ENCODE measurements around the gene ARHGEF40.

The ARHGEF40 gene

DNA sequence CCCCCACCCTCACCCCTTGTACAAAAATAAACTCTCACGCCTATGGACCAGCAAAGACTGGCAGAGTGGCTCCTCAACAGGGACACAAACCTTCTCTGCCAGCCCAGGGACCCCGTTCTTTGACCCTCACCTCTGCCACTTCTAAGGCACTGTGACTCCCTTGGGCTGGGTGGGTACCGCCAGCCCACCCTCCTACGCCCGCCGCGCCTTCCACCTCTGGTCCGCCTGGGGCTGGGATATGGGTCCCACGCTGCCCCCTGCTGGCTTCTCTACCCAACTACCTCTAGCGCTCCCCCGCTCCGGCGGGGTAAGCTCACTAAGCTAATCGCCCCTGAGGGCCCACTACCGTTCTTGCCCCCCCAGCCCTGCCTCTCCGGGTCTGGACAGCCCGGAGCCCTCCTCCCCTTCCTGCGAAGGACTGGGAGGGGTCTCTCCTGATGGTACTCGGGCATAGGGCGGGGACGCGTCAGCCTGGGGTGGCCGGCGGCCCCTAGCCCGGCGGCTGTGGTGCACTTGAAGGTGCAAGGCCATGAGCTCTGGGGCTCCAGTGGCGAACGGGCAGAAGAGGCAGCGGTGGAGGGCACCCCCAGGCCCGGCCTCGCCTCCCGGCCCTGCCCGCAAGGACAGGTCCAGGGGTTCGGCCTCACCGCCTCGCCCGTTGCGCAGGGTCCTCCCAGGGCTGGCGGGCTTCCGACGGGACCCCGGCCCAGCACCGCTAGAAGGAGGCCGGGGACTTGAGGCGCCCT, 20.3 kb downstream of the ARHGEF40 start:
- Histone ChIP-seq H4K20me1 (peaks cover 80% of the 10 kb centered on the region), H3K27ac (no peak overlapping the region), H3K4me1 (peaks cover 77% of the 10 kb centered on the region), H3K4me3 (no peak overlapping the region), H3K9ac (no peak overlapping the region), H3K36me3 (peaks cover 68% of the 10 kb centered on the region), H3K9me3 (no peaks in the 10 kb centered on the region), H3K4me2 (no peak overlapping the region), H3K27me3 (no peaks in the 10 kb centered on the region)
- no peak for TF ChIP-seq Cebpa-rat (IDR thresholded peaks at IDR 0.05)

DNA sequence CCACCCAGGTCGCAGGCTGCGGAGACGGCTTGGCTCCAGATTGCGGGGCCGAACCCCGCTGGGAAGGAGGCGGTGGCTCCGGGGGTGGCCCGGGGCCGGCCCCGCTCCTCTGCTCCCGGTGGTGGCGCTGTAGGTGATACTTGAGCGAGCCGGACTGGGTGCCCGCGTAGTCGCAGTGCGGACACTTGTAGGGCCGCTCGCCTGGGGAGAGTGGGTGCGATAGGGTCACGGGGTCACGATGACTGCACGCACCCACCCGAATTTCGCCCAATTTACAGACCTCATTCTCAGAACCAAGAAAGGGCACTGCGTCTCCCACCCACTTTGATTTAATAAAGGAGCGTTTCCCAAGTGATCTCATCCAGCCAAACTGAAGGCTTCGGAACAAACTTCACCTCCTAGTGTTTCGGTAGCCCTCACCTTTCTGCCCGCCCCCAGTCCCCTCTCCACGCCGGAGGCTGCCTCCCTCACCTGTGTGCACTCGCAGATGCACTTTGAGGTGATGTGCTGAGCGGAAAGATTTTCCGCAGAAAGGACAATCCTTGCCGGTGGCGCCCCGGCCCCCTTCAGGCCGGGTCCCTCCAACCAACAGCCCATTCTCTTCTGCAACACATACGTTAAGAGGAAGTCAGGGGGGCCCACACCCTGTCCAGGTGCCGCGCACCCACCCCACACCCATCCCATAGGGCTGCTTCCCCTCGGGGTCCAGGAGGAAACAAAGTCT, 21.0 kb downstream of the ARHGEF40 start:
- Histone ChIP-seq H3K36me3 (peaks cover 60% of the 10 kb centered on the region), H3K4me2 (peak overlapping the region; percentile 82; the same call in 1 of the 2 replicates), H3K4me1 (peaks cover 76% of the 10 kb centered on the region), H3K9ac (no peak overlapping the region; the same call in 1 of the 2 replicates), H3K27ac (peak overlapping the region; percentile 76; the same call in 1 of the 2 replicates), H4K20me1 (peaks cover 85% of the 10 kb centered on the region), H3K9me3 (no peaks in the 10 kb centered on the region), H3K27me3 (no peaks in the 10 kb centered on the region), H3K4me3 (no peak overlapping the region)
- no peak for TF ChIP-seq Cebpa-rat (IDR thresholded peaks at IDR 0.05)

DNA sequence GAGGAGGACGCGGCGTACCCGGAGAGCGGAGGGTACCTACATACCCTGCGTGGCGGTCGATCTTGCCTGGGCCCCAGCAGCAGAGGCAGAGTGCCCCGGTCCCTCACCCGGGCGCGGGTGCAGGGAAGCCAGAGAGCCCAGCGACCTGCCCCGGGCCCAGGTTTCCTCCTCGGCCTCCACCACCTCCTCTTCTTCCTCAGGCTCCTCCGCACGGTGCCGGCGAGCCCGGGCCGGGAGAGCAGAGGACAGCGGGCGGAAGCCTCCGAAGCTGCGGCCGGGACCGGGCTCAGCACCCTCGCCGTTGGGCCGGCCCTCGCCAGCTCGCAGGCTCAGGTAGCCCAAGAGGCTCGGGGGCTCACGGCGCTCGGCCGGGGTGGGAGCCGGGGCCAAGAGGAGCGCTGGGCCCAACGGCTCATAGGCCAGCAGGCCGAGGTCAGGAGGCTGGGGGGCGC, 21.7 kb downstream of the ARHGEF40 start:
- no peaks in the 10 kb centered on the region for H3K27me3 ChIP-seq
- H3K4me1 ChIP-seq = peaks cover 79% of the 10 kb centered on the region
- H3K27ac ChIP-seq = peak overlapping the region; percentile 76
- peaks cover 89% of the 10 kb centered on the region for H4K20me1 ChIP-seq
- no peaks in the 10 kb centered on the region for H3K9me3 ChIP-seq
- peak overlapping the region; percentile 71 for H3K9ac ChIP-seq
- TF ChIP-seq Cebpa-rat (IDR thresholded peaks at IDR 0.05) = no peak
- peak overlapping the region; percentile 42; the same call in 1 of the 2 replicates for H3K4me3 ChIP-seq
- H3K4me2 ChIP-seq = peak overlapping the region; percentile 82
- peaks cover 57% of the 10 kb centered on the region for H3K36me3 ChIP-seq

DNA sequence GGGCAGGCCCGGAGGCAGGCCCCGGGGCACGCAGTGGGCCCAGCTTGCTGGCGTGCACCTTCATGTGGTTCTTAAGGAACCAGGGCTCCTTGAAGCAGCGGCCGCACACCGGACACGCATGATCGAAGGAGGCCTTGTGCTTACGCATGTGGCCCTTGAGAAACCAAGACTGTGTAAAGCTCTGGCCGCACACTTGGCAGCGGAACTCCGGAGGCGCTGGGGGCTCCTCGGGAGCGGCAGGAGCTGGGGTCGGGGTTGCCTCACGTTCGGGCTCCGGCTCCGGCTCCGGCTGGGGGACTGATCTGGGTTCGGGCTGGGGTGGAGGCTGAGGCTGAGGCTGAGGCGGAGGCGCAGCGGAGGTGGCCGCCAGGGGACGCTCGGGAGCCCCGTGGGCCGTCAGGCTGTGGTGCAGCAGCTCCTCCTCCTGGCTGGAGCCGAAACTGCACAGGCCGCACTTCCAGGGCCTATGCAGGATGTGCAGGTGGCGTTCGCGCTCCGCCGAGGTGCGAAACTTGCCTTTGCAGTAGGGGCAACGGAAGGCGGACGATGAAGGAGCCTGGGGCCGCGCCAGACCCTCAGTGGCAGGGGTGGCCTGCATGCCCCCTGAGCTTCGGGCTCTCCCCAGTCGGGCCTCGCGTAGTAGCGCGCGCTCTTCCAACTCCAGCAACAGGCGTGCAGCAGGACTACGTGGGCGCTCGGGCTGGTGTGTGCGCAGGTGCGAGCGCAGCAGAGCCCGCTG, 22.3 kb downstream of the ARHGEF40 start:
- H3K4me1 ChIP-seq = peaks cover 79% of the 10 kb centered on the region
- H3K9ac ChIP-seq = peak overlapping the region; percentile 71
- peak overlapping the region; percentile 42; the same call in 1 of the 2 replicates for H3K4me3 ChIP-seq
- H4K20me1 ChIP-seq = peaks cover 86% of the 10 kb centered on the region
- H3K9me3 ChIP-seq = no peaks in the 10 kb centered on the region
- H3K27me3 ChIP-seq = no peaks in the 10 kb centered on the region
- H3K27ac ChIP-seq = peak overlapping the region; percentile 76
- peak overlapping the region; percentile 82 for H3K4me2 ChIP-seq
- TF ChIP-seq Cebpa-rat (IDR thresholded peaks at IDR 0.05) = no peak
- H3K36me3 ChIP-seq = peaks cover 54% of the 10 kb centered on the region

GRCh38 chr14:21093018-21093417, 22.9 kb downstream of the ARHGEF40 start:
- Histone ChIP-seq H3K27ac (no peak overlapping the region), H4K20me1 (peaks cover 80% of the 10 kb centered on the region), H3K4me3 (no peak overlapping the region), H3K4me1 (peaks cover 75% of the 10 kb centered on the region), H3K36me3 (peaks cover 53% of the 10 kb centered on the region), H3K27me3 (no peaks in the 10 kb centered on the region), H3K4me2 (peak overlapping the region; percentile 82), H3K9me3 (no peaks in the 10 kb centered on the region), H3K9ac (no peak overlapping the region)
- TF ChIP-seq Cebpa-rat (IDR thresholded peaks at IDR 0.05) = no peak

GRCh38 chr14:21093769-21094681, 23.9 kb downstream of the ARHGEF40 start:
- no peak overlapping the region for H3K27ac ChIP-seq
- TF ChIP-seq Cebpa-rat (IDR thresholded peaks at IDR 0.05) = no peak
- peaks cover 43% of the 10 kb centered on the region for H3K36me3 ChIP-seq
- peaks cover 74% of the 10 kb centered on the region for H4K20me1 ChIP-seq
- H3K9ac ChIP-seq = no peak overlapping the region
- H3K27me3 ChIP-seq = no peaks in the 10 kb centered on the region
- H3K4me1 ChIP-seq = peaks cover 71% of the 10 kb centered on the region
- peak overlapping the region; percentile 39; the same call in 1 of the 2 replicates for H3K4me2 ChIP-seq
- H3K9me3 ChIP-seq = no peaks in the 10 kb centered on the region
- H3K4me3 ChIP-seq = no peak overlapping the region

DNA sequence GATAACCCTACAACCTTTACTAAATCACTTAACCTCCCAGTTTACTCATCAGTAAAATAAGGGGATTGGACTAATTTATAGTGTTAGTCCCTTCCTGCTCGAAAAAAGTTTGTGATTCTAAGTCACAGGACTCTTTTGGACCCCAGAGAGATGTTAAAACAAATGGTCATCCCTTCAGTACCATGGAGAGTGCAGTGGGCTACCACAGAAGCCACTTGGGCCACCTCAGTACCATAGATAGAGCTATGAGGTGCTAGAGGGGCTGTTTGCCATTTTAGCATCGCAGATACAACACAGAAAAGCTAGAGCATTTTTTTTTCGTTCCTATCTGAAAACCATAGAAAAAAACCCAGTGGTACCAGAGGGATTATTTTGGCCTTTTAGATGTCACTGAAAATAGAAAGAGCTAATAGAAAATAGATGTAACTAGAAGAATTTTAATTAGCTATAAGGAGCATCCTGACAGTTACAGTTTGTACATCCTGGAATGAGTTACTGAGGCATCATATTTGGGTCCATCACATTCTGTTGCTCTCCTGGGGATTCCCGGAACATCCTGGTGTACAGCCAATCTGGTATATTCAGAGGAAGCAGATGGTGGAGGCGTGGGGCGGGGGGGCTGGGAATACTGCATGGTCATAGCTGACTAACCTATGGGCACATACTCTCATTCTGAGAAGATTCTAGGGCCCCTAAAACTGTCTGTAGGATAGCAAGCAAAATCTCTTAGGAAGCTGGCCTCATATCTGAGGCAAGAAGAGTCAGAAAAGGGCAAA, 25.5 kb downstream of the ARHGEF40 start:
- H3K27me3 ChIP-seq = no peaks in the 10 kb centered on the region
- H3K4me3 ChIP-seq = no peak overlapping the region
- TF ChIP-seq Cebpa-rat (IDR thresholded peaks at IDR 0.05) = no peak

GRCh38 chr14:21096438-21096837, 26.3 kb downstream of the ARHGEF40 start:
- Histone ChIP-seq H3K9ac (peak overlapping the region; percentile 12; the same call in 1 of the 2 replicates), H3K27ac (no peak overlapping the region), H3K9me3 (no peaks in the 10 kb centered on the region), H3K4me3 (no peak overlapping the region), H3K4me2 (peak overlapping the region; percentile 86), H3K4me1 (peaks cover 81% of the 10 kb centered on the region), H3K27me3 (no peaks in the 10 kb centered on the region), H4K20me1 (peaks cover 51% of the 10 kb centered on the region), H3K36me3 (peaks cover 19% of the 10 kb centered on the region)
- TF ChIP-seq Cebpa-rat (IDR thresholded peaks at IDR 0.05) = no peak

More for the DNA sequence above, 25.5 kb downstream of the ARHGEF40 start:
- H3K4me1 ChIP-seq = peaks cover 80% of the 10 kb centered on the region
- H4K20me1 ChIP-seq = peaks cover 58% of the 10 kb centered on the region
- H3K27ac ChIP-seq = no peak overlapping the region
- H3K9ac ChIP-seq = peak overlapping the region; percentile 12; the same call in 1 of the 2 replicates
- H3K9me3 ChIP-seq = no peaks in the 10 kb centered on the region
- H3K36me3 ChIP-seq = peaks cover 27% of the 10 kb centered on the region
- peak overlapping the region; percentile 86 for H3K4me2 ChIP-seq

Data from BLaER1 (cell line).